Liver (tissue), 9 donors: Measurements from ENCODE around the gene TMEM51. TPM values are rescaled to one million over a fixed set of nuclear protein-coding genes. Genes with fewer than 3 reads are reported as not detected.

Source experiments
- DNase-seq: peaks from one replicate; pipeline ENCODE4 v3.0.0-alpha.2; 2017; ENCODE audit warnings: low spot score
- H3K27ac ChIP-seq, 2 donors: one replicate each; pipeline ENCODE4 v1.7.0; 2013; ENCODE audit warnings: inconsistent platforms in 2 of 2, low read length in 2 of 2, control low read depth in 1 of 2, low read depth in 1 of 2, mild to moderate bottlenecking in 1 of 2
- H3K27me3 ChIP-seq, 4 donors: one replicate each; pipeline versions ENCODE4 v1.6.1 to v1.7.0; 2013; ENCODE audit warnings: low read length in 3 of 4, inconsistent platforms in 1 of 4, mild to moderate bottlenecking in 1 of 4, moderate library complexity in 1 of 4; ENCODE audit not compliant: control insufficient read depth in 4 of 4, insufficient read depth in 4 of 4
- H3K36me3 ChIP-seq, 4 donors: one replicate each; pipeline versions ENCODE4 v1.6.1 to v1.7.0; 2013; ENCODE audit warnings: low read length in 3 of 4, mild to moderate bottlenecking in 3 of 4, low read depth in 1 of 4, moderate library complexity in 1 of 4; ENCODE audit not compliant: control insufficient read depth in 4 of 4, insufficient read depth in 3 of 4
- H3K4me1 ChIP-seq, 4 donors: one replicate each; pipeline versions ENCODE4 v1.6.1 to v1.7.0; 2013; ENCODE audit warnings: low read length in 3 of 4, mild to moderate bottlenecking in 3 of 4, moderate library complexity in 1 of 4; ENCODE audit not compliant: control insufficient read depth in 4 of 4, insufficient read depth in 4 of 4
- H3K4me3 ChIP-seq, 3 donors: one replicate each; pipeline versions ENCODE4 v1.6.1 to v1.7.0; 2013; ENCODE audit warnings: low read length in 3 of 3, control low read depth in 1 of 3, low read depth in 1 of 3, mild to moderate bottlenecking in 1 of 3
- H3K9ac ChIP-seq, 2 donors: one replicate each; pipeline ENCODE4 v1.7.0; 2013; ENCODE audit warnings: low read length in 2 of 2, mild to moderate bottlenecking in 2 of 2, moderate library complexity in 2 of 2, control low read depth in 1 of 2, low read depth in 1 of 2
- H3K9me3 ChIP-seq, 4 donors: one replicate each; pipeline versions ENCODE4 v1.6.1 to v1.7.0; 2013; ENCODE audit warnings: low read length in 3 of 4; ENCODE audit not compliant: control insufficient read depth in 4 of 4
- EGR1 ChIP-seq, 2 donors: IDR thresholded peaks; 2 replicates each; pipeline ENCODE4 v1.6.1; 2016 to 2018; ENCODE audit warnings: antibody characterized with exemption in 2 of 2, low read depth in 2 of 2
- FOXA1 ChIP-seq: IDR thresholded peaks from 2 replicates; pipeline ENCODE4 v1.6.1; 2016; ENCODE audit warnings: antibody characterized with exemption
- FOXA2 ChIP-seq: IDR thresholded peaks from 2 replicates; pipeline ENCODE4 v1.6.1; 2016; ENCODE audit warnings: antibody characterized with exemption
- GABPA ChIP-seq, 2 donors: IDR thresholded peaks in 1 of 2; conservative IDR thresholded peaks in 1 of 2; 2 replicates each; pipeline ENCODE4 v1.6.1; 2016; ENCODE audit warnings: antibody characterized with exemption in 2 of 2, mild to moderate bottlenecking in 1 of 2, moderate library complexity in 1 of 2
- HNF4G ChIP-seq: IDR thresholded peaks from 2 replicates; pipeline ENCODE4 v1.6.1; 2016; ENCODE audit warnings: antibody characterized with exemption
- JUND ChIP-seq, 2 donors: IDR thresholded peaks; 2 replicates each; pipeline ENCODE4 v1.6.1; 2016; ENCODE audit warnings: antibody characterized with exemption in 2 of 2
- NR2F2 ChIP-seq: IDR thresholded peaks from 2 replicates; pipeline ENCODE4 v1.6.1; 2016; ENCODE audit warnings: antibody characterized with exemption
- RAD21 ChIP-seq, 2 donors: IDR thresholded peaks; 2 replicates each; pipeline ENCODE4 v1.6.1; 2016; ENCODE audit warnings: antibody characterized with exemption in 2 of 2, mild to moderate bottlenecking in 2 of 2
- RXRA ChIP-seq, 2 donors: IDR thresholded peaks; 2 replicates each; pipeline ENCODE4 v1.6.1; 2017 to 2018; ENCODE audit warnings: antibody characterized with exemption in 2 of 2, mild to moderate bottlenecking in 1 of 2
- SP1 ChIP-seq: IDR thresholded peaks from 2 replicates; pipeline ENCODE4 v1.6.1; 2018; ENCODE audit warnings: antibody characterized with exemption, mild to moderate bottlenecking
- TAF1 ChIP-seq: conservative IDR thresholded peaks from 2 replicates; pipeline ENCODE4 v1.6.1; 2016; ENCODE audit warnings: antibody characterized with exemption, mild to moderate bottlenecking
- YY1 ChIP-seq: IDR thresholded peaks from 2 replicates; pipeline ENCODE4 v1.6.1; 2016; ENCODE audit warnings: antibody characterized with exemption, mild to moderate bottlenecking
- WGBS: extraction: QIAGEN DNeasy Blood & Tissue Kit; methylation state at CpG from one replicate; pipeline ENCODE4 v1.1.7; 2013; 5-methylcytosine and 5-hydroxymethylcytosine counted together
- polyA plus RNA-seq, 2 donors: library from polyadenylated mRNA; stranded (reverse) in 1 of 2; unstranded in 1 of 2; fragments of 200-250 nt in 1 of 2; fragments of >200 nt in 1 of 2; fragmentation: Nextera tagmentation in 1 of 2; extraction: Ambion mirVana in 1 of 2; gene quantifications; one replicate each; pipeline versions ENCODE4 v1.2.1 to v1.2.3, GENCODE V29; 2013 to 2015
- total RNA-seq, 2 donors: library from RNA; depleted of rRNA; stranded (reverse); fragments of >200 nt; gene quantifications; one replicate each; pipeline ENCODE4 v1.2.3, GENCODE V29; 2014
- TF ChIP-seq, protein P1 (sequence below): fragments of 150-350 bp; IDR thresholded peaks from 2 replicates; pipeline ENCODE4 v1.5.1; 2017; ENCODE audit warnings: improper control_type of control experiment, low read depth, low read length; ENCODE audit not compliant: missing input control
- TF ChIP-seq, protein P2 (sequence below): IDR thresholded peaks from 2 replicates; pipeline ENCODE4 v1.6.1; 2016; ENCODE audit warnings: antibody characterized with exemption
- TF ChIP-seq, protein P3 (sequence below): IDR thresholded peaks from 2 replicates; pipeline ENCODE4 v1.6.1; 2016; ENCODE audit warnings: antibody characterized with exemption
- TF ChIP-seq, protein P4 (sequence below): IDR thresholded peaks from 2 replicates; pipeline ENCODE4 v1.6.1; 2016; ENCODE audit warnings: antibody characterized with exemption, mild to moderate bottlenecking
- TF ChIP-seq, protein P5 (sequence below): IDR thresholded peaks from 2 replicates; pipeline ENCODE4 v1.6.1; 2016; ENCODE audit warnings: antibody characterized with exemption
- donor health status: healthy.
- donor health status: healthy.
- donor health status: healthy.
- donor health status: healthy.
- donor health status: healthy.

The TMEM51 gene
- total and polyA plus RNA-seq, 4 donors: 1.3 to 2.7 (median 1.9) TPM

DNA sequence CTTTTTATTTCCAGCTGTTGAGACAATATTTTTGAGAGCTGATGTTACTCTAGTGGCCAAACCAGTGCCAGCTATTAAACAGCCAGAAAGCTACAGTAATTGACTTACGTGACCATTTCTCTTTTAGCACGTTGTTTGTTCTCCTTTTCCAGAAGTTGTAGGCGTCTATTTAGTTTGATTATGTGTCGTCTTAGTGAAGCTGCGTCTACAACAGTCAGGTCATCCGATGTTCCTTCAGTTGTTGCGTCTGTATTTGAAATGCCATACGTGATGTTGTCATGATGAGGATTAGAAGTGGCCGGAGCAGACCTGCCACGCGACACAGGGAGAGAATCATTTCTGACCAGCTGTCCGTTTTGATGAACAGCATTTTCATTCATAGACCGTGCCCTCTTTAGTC lies 38.2 kb downstream of the TMEM51 start:
- Histone ChIP-seq H3K4me3 (no peak overlapping the region), H3K9me3 (no peaks in the 10 kb centered on the region), H3K36me3 (no peaks in the 10 kb centered on the region), H3K27ac (no peak overlapping the region), H3K27me3 (peaks cover 0 to 9% (median 0%) of the 10 kb centered on the region in 4 donors), H3K4me1 (no peaks in the 10 kb centered on the region), H3K9ac (no peak overlapping the region)
- 83% methylated on average over 13 of the region's 13 CpGs for WGBS
- TF ChIP-seq FOXA2: no peak
- TF ChIP-seq, protein P1, sequence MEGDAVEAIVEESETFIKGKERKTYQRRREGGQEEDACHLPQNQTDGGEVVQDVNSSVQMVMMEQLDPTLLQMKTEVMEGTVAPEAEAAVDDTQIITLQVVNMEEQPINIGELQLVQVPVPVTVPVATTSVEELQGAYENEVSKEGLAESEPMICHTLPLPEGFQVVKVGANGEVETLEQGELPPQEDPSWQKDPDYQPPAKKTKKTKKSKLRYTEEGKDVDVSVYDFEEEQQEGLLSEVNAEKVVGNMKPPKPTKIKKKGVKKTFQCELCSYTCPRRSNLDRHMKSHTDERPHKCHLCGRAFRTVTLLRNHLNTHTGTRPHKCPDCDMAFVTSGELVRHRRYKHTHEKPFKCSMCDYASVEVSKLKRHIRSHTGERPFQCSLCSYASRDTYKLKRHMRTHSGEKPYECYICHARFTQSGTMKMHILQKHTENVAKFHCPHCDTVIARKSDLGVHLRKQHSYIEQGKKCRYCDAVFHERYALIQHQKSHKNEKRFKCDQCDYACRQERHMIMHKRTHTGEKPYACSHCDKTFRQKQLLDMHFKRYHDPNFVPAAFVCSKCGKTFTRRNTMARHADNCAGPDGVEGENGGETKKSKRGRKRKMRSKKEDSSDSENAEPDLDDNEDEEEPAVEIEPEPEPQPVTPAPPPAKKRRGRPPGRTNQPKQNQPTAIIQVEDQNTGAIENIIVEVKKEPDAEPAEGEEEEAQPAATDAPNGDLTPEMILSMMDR: no peak
- no peak for TF ChIP-seq EGR1 (IDR thresholded peaks at IDR 0.05; ENCODE audit: low read depth in 2 of 2)
- no peak for TF ChIP-seq RAD21 (IDR thresholded peaks at IDR 0.05)
- TF ChIP-seq YY1: no peak
- TF ChIP-seq, protein P2, sequence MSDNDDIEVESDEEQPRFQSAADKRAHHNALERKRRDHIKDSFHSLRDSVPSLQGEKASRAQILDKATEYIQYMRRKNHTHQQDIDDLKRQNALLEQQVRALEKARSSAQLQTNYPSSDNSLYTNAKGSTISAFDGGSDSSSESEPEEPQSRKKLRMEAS: no peak
- no peak for TF ChIP-seq RXRA (IDR thresholded peaks at IDR 0.05)
- DNase-seq: no peak

DNA sequence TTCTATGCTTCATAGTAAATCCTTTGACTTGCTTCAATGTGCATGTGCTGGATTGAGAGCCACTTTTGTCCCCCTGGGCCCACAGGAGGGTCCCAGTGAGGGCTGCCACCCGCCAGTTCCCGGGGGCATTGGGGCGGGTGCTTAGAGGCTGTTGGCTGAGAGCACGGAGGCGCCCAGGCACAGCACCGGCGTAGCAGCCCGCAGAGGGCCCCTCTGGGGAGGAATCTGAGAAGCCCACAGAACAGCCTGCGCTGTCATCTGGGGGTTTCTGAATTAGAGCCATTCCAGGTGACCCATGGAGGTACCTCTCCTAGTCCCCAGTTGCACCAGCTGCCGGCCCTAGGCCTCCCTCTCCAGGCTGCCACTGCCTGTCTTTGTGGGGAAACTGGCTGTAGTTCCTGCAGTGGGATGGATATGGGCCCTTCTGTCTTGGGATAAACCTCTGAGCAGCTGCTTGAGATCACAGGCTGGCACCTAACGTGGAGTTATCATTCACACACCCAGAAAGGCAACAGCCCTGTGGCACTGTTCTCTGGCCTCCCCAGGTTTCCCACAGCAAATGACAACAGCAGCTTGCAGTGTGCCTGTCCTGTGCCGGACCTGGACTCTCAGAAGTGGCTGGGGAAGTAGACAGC lies 39.5 kb downstream of the TMEM51 start:
- Histone ChIP-seq H3K27ac (no peak overlapping the region), H3K9ac (no peak overlapping the region)
- no peak for TF ChIP-seq YY1
- TF ChIP-seq, protein P3, sequence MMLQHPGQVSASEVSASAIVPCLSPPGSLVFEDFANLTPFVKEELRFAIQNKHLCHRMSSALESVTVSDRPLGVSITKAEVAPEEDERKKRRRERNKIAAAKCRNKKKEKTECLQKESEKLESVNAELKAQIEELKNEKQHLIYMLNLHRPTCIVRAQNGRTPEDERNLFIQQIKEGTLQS: no peak
- TF ChIP-seq EGR1 (IDR thresholded peaks at IDR 0.05; ENCODE audit: low read depth in 2 of 2): no peak
- no peak for TF ChIP-seq JUND (IDR thresholded peaks at IDR 0.05)
- TF ChIP-seq, protein P4, sequence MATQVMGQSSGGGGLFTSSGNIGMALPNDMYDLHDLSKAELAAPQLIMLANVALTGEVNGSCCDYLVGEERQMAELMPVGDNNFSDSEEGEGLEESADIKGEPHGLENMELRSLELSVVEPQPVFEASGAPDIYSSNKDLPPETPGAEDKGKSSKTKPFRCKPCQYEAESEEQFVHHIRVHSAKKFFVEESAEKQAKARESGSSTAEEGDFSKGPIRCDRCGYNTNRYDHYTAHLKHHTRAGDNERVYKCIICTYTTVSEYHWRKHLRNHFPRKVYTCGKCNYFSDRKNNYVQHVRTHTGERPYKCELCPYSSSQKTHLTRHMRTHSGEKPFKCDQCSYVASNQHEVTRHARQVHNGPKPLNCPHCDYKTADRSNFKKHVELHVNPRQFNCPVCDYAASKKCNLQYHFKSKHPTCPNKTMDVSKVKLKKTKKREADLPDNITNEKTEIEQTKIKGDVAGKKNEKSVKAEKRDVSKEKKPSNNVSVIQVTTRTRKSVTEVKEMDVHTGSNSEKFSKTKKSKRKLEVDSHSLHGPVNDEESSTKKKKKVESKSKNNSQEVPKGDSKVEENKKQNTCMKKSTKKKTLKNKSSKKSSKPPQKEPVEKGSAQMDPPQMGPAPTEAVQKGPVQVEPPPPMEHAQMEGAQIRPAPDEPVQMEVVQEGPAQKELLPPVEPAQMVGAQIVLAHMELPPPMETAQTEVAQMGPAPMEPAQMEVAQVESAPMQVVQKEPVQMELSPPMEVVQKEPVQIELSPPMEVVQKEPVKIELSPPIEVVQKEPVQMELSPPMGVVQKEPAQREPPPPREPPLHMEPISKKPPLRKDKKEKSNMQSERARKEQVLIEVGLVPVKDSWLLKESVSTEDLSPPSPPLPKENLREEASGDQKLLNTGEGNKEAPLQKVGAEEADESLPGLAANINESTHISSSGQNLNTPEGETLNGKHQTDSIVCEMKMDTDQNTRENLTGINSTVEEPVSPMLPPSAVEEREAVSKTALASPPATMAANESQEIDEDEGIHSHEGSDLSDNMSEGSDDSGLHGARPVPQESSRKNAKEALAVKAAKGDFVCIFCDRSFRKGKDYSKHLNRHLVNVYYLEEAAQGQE: no peak
- TF ChIP-seq, protein P5, sequence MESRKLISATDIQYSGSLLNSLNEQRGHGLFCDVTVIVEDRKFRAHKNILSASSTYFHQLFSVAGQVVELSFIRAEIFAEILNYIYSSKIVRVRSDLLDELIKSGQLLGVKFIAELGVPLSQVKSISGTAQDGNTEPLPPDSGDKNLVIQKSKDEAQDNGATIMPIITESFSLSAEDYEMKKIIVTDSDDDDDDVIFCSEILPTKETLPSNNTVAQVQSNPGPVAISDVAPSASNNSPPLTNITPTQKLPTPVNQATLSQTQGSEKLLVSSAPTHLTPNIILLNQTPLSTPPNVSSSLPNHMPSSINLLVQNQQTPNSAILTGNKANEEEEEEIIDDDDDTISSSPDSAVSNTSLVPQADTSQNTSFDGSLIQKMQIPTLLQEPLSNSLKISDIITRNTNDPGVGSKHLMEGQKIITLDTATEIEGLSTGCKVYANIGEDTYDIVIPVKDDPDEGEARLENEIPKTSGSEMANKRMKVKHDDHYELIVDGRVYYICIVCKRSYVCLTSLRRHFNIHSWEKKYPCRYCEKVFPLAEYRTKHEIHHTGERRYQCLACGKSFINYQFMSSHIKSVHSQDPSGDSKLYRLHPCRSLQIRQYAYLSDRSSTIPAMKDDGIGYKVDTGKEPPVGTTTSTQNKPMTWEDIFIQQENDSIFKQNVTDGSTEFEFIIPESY: no peak
- no peak for TF ChIP-seq RAD21 (IDR thresholded peaks at IDR 0.05)
- TF ChIP-seq, protein P2: no peak
- TF ChIP-seq GABPA (IDR thresholded peaks at IDR 0.05 in 1 of 2, conservative IDR thresholded peaks at IDR 0.05 in 1 of 2): no peak
- no peak for TF ChIP-seq FOXA1
- no peak for TF ChIP-seq RXRA (IDR thresholded peaks at IDR 0.05)
- TF ChIP-seq SP1: no peak
- TF ChIP-seq, protein P1: no peak
- no peak for TF ChIP-seq TAF1
- no peak for TF ChIP-seq NR2F2
- no peak for TF ChIP-seq HNF4G

More for the DNA sequence above, 39.5 kb downstream of the TMEM51 start:
- H3K27me3 ChIP-seq: peaks cover 0 to 11% (median 0%) of the 10 kb centered on the region in 4 donors
- H3K4me1 ChIP-seq: peaks cover 0 to 3% (median under 1%) of the 10 kb centered on the region in 4 donors
- 87% methylated on average over 12 of the region's 12 CpGs for WGBS
- no peak for DNase-seq
- H3K4me3 ChIP-seq: no peak overlapping the region
- no peaks in the 10 kb centered on the region for H3K9me3 ChIP-seq
- no peaks in the 10 kb centered on the region for H3K36me3 ChIP-seq
